OCI-LY7 (cell line): ENCODE data around the gene NXPH1.

Experiments
- EZH2phosphoT487 ChIP-seq: fragments of 200-600 bp; sonication (generic); IDR thresholded peaks from 2 replicates; pipeline ENCODE4 v1.6.1; 2018; ENCODE audit warnings: low read depth, borderline replicate concordance, mild to moderate bottlenecking, mixed run types, antibody characterized with exemption, low read length, moderate library complexity, mixed read lengths
- TF ChIP-seq, protein P1 (sequence below): fragments of 200-600 bp; sonication (generic); conservative IDR thresholded peaks from 2 replicates; pipeline ENCODE4 v1.5.1; 2014; ENCODE audit warnings: mild to moderate bottlenecking, antibody characterized with exemption, low read length, moderate library complexity, mixed read lengths

DNA sequence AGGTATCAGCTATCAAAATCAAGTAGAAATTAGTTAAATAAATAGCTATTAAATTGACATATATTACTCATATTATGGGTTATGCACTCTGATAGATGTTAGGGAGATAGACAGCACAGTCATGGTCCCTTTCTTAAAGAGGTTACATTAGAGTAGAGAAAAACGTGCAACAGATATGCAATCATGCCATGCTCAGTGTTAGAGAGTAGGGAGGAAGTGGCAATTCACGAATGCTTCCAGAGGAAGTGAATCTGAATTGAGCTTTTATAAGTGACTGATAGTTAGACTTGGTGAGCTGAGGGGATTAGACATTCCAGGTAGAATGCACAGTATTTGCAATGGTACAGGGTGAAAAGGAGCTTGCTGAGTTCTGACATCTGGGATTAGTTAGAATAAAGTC lies 349.8 kb downstream of the NXPH1 start:
- TF ChIP-seq, protein P1, sequence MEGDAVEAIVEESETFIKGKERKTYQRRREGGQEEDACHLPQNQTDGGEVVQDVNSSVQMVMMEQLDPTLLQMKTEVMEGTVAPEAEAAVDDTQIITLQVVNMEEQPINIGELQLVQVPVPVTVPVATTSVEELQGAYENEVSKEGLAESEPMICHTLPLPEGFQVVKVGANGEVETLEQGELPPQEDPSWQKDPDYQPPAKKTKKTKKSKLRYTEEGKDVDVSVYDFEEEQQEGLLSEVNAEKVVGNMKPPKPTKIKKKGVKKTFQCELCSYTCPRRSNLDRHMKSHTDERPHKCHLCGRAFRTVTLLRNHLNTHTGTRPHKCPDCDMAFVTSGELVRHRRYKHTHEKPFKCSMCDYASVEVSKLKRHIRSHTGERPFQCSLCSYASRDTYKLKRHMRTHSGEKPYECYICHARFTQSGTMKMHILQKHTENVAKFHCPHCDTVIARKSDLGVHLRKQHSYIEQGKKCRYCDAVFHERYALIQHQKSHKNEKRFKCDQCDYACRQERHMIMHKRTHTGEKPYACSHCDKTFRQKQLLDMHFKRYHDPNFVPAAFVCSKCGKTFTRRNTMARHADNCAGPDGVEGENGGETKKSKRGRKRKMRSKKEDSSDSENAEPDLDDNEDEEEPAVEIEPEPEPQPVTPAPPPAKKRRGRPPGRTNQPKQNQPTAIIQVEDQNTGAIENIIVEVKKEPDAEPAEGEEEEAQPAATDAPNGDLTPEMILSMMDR: no peak
- no peak for TF ChIP-seq EZH2phosphoT487
